NCI-H2029 treated with DMSO at 0.1 percent for 48 hours (cell line): ENCODE data around the gene MCU.
"Not testable (repeated sequence)": the region's sequence is repeated elsewhere in the genome, so short reads cannot be mapped to it uniquely, and the experiment has no call there.

Experiments
- DNase-seq: peaks from one replicate; lab custom pipeline; 2025; lab: John Stamatoyannopoulos, UW

Gene MCU

GRCh38 chr10:72903941-72904446 lies 212.1 kb downstream of the MCU start:
- DNase-seq: not testable (repeated sequence)

- DNase-seq: no peak
These were observed 212.9 kb downstream of the MCU start for GRCh38 chr10:72904806-72905205.

GRCh38 chr10:72906446-72906845 lies 214.5 kb downstream of the MCU start:
- DNase-seq: no peak

GRCh38 chr10:72910705-72911104 lies 218.8 kb downstream of the MCU start:
- DNase-seq: no peak

- no peak for DNase-seq
These were observed 219.8 kb downstream of the MCU start for GRCh38 chr10:72911758-72912157.

- no peak for DNase-seq
These were observed 220.8 kb downstream of the MCU start for GRCh38 chr10:72912736-72913135.

GRCh38 chr10:72913287-72913686 lies 221.3 kb downstream of the MCU start:
- DNase-seq: no peak

GRCh38 chr10:72917201-72917600 lies 225.3 kb downstream of the MCU start:
- DNase-seq: not testable (repeated sequence)

GRCh38 chr10:72917803-72918332 lies 225.9 kb downstream of the MCU start:
- not testable (repeated sequence) for DNase-seq

- DNase-seq: no peak
These were observed 226.4 kb downstream of the MCU start for GRCh38 chr10:72918352-72918751.

- DNase-seq: not testable (repeated sequence)
These were observed 229.3 kb downstream of the MCU start for GRCh38 chr10:72921147-72921683.

GRCh38 chr10:72924351-72924750 lies 232.4 kb downstream of the MCU start:
- no peak for DNase-seq

GRCh38 chr10:72925951-72926465 lies 234.1 kb downstream of the MCU start:
- DNase-seq: no peak

- DNase-seq: no peak
These were observed 235.5 kb downstream of the MCU start for GRCh38 chr10:72927485-72927884.

GRCh38 chr10:72928798-72929197 lies 236.9 kb downstream of the MCU start:
- DNase-seq: no peak

GRCh38 chr10:72930276-72930675 lies 238.3 kb downstream of the MCU start:
- no peak for DNase-seq

- no peak for DNase-seq
These were observed 240.5 kb downstream of the MCU start for GRCh38 chr10:72932259-72933015.

- no peak for DNase-seq
These were observed 243.4 kb downstream of the MCU start for GRCh38 chr10:72935361-72935760.
